IMR-90 (cell line): ENCODE data around the gene CPED1. TPM values are rescaled to one million over a fixed set of nuclear protein-coding genes. Genes with fewer than 3 reads are reported as not detected.
A peak's percentile ranks its signal among the peaks of the same experiment; 100 is the strongest.

Experiments used
- ATAC-seq: fragments of 200-7000 bp; cut with Tn5 transposase; 2 replicates; pipeline ENCODE4 v1.9.1; 2020; ENCODE audit warnings: low read depth, mild to moderate bottlenecking, moderate library complexity
- BruUV-seq: library from RNA; stranded (reverse); fragments of 400-500 nt; replicated peaks from 2 replicates; lab custom pipeline; 2021; lab: Mats Ljungman, UMichigan
- CTCF ChIA-PET: fragments of 300-600 bp; formaldehyde crosslinking; extraction: SDS; loops from one replicate; lab custom pipeline; 2021; ENCODE audit warnings: antibody characterized with exemption; lab: Yijun Ruan, JAX
- POLR2A ChIA-PET: fragments of 300-600 bp; sonication (Branson Sonifier 250); formaldehyde crosslinking; loops from one replicate; lab custom pipeline; 2022; ENCODE audit warnings: antibody characterized with exemption; ENCODE audit not compliant: unreplicated experiment; lab: Charles Lee
- DNase-seq: peaks from one replicate; pipeline ENCODE4 v3.0.0; 2013
- H2AFZ ChIP-seq: replicated peaks from 2 replicates; pipeline ENCODE3; 2013; ENCODE audit warnings: low read length, mild to moderate bottlenecking; ENCODE audit not compliant: poor library complexity
- H2AK5ac ChIP-seq: 2 replicates; pipeline ENCODE4 v1.6.1; 2013; ENCODE audit warnings: low read depth, low read length, inconsistent platforms
- H2AK9ac ChIP-seq: replicated peaks from 2 replicates; pipeline ENCODE3; 2013; ENCODE audit warnings: mild to moderate bottlenecking, low read depth, low read length, moderate library complexity; ENCODE audit not compliant: poor library complexity
- H2BK120ac ChIP-seq: 2 replicates; pipeline ENCODE4 v1.6.1; 2013; ENCODE audit warnings: low read depth, low read length, inconsistent platforms
- H2BK15ac ChIP-seq: 3 replicates; pipeline ENCODE4 v1.6.1; 2013; ENCODE audit warnings: low read depth, low read length, inconsistent platforms
- H2BK20ac ChIP-seq: 2 replicates; pipeline ENCODE4 v1.6.1; 2013; ENCODE audit warnings: low read depth, mild to moderate bottlenecking, inconsistent platforms, low read length, moderate library complexity
- H2BK5ac ChIP-seq: 2 replicates; pipeline ENCODE4 v1.6.1; 2013; ENCODE audit warnings: mild to moderate bottlenecking, low read depth, low read length, inconsistent platforms; ENCODE audit not compliant: poor library complexity, severe bottlenecking
- H3K14ac ChIP-seq: replicated peaks from 2 replicates; pipeline ENCODE4 v1.6.1; 2013; ENCODE audit warnings: low read depth, low read length, inconsistent platforms
- H3K18ac ChIP-seq: 2 replicates; pipeline ENCODE4 v1.6.1; 2013; ENCODE audit warnings: low read depth, low read length, control low read depth
- H3K23ac ChIP-seq: 2 replicates; pipeline ENCODE4 v1.6.1; 2013; ENCODE audit warnings: low read depth, low read length, inconsistent platforms
- H3K27ac ChIP-seq: 2 replicates; pipeline ENCODE4 v1.5.1; 2013; ENCODE audit warnings: mild to moderate bottlenecking, control low read depth, low read length; ENCODE audit not compliant: insufficient read depth
- H3K27me3 ChIP-seq: 2 replicates; pipeline ENCODE4 v1.6.1; 2013; ENCODE audit warnings: low read length; ENCODE audit not compliant: control insufficient read depth, insufficient read depth
- H3K36me3 ChIP-seq: 2 replicates; pipeline ENCODE4 v1.6.1; 2013; ENCODE audit warnings: low read length, mixed read lengths; ENCODE audit not compliant: control insufficient read depth, insufficient read depth
- H3K4ac ChIP-seq: 2 replicates; pipeline ENCODE4 v1.6.1; 2013; ENCODE audit warnings: low read depth, low read length, inconsistent platforms
- H3K4me1 ChIP-seq: 2 replicates; pipeline ENCODE4 v1.6.1; 2013; ENCODE audit warnings: low read length, mixed read lengths; ENCODE audit not compliant: control insufficient read depth, insufficient read depth
- H3K4me2 ChIP-seq: 2 replicates; pipeline ENCODE4 v1.6.1; 2013; ENCODE audit warnings: low read depth, mild to moderate bottlenecking, control low read depth, low read length, moderate library complexity
- H3K4me3 ChIP-seq: 2 replicates; pipeline ENCODE4 v1.5.1; 2013; ENCODE audit warnings: low read depth, mild to moderate bottlenecking, control low read depth, low read length, moderate library complexity; ENCODE audit not compliant: insufficient read depth
- H3K56ac ChIP-seq: 2 replicates; pipeline ENCODE4 v1.6.1; 2013; ENCODE audit warnings: low read length, inconsistent platforms; ENCODE audit not compliant: insufficient read depth; ENCODE audit errors: extremely low read depth
- H3K79me1 ChIP-seq, 2 experiments: 2 replicates each; pipeline ENCODE4 v1.6.1; 2013; ENCODE audit warnings: low read length in 2 of 2, inconsistent platforms in 1 of 2, low read depth in 1 of 2
- H3K9ac ChIP-seq: 2 replicates; pipeline ENCODE4 v1.6.1; 2013; ENCODE audit warnings: low read depth, low read length, control low read depth
- H3K9me1 ChIP-seq: 2 replicates; pipeline ENCODE4 v1.6.1; 2013; ENCODE audit warnings: low read length, inconsistent platforms; ENCODE audit not compliant: insufficient read depth
- H3K9me3 ChIP-seq: 2 replicates; pipeline ENCODE4 v1.6.1; 2013; ENCODE audit warnings: low read length; ENCODE audit not compliant: control insufficient read depth, insufficient read depth
- H4K20me1 ChIP-seq: 2 replicates; pipeline ENCODE4 v1.6.1; 2013; ENCODE audit warnings: low read length, inconsistent platforms; ENCODE audit not compliant: insufficient read depth
- H4K5ac ChIP-seq: 2 replicates; pipeline ENCODE4 v1.6.1; 2013; ENCODE audit warnings: mild to moderate bottlenecking, low read depth, low read length, control low read depth
- H4K8ac ChIP-seq, 2 experiments: 2 replicates each; pipeline ENCODE4 v1.6.1; 2013; ENCODE audit warnings: low read depth in 2 of 2, low read length in 2 of 2, control low read depth in 1 of 2, inconsistent platforms in 1 of 2
- H4K91ac ChIP-seq: 2 replicates; pipeline ENCODE4 v1.6.1; 2013; ENCODE audit warnings: low read depth, low read length, inconsistent platforms; ENCODE audit not compliant: insufficient read depth
- BHLHE40 ChIP-seq: fragments of 150-350 bp; IDR thresholded peaks from 2 replicates; pipeline ENCODE4 v1.6.1; 2016; ENCODE audit warnings: mild to moderate bottlenecking, low read depth, low read length
- CHD1 ChIP-seq: IDR thresholded peaks from 2 replicates; pipeline ENCODE4 v1.6.1; 2012; ENCODE audit warnings: low read depth, low read length, improper control_type of control experiment
- FOS ChIP-seq: fragments of 150-350 bp; IDR thresholded peaks from 2 replicates; pipeline ENCODE4 v1.6.1; 2016; ENCODE audit warnings: low read depth, low read length
- MAFK ChIP-seq: IDR thresholded peaks from 2 replicates; pipeline ENCODE4 v1.6.1; 2012; ENCODE audit warnings: low read depth, low read length, improper control_type of control experiment
- MAZ ChIP-seq: IDR thresholded peaks from 2 replicates; pipeline ENCODE4 v1.6.1; 2012; ENCODE audit warnings: low read depth, mild to moderate bottlenecking, low read length, improper control_type of control experiment, moderate library complexity, borderline replicate concordance
- MXI1 ChIP-seq: IDR thresholded peaks from 2 replicates; pipeline ENCODE4 v1.6.1; 2012; ENCODE audit warnings: low read depth, mild to moderate bottlenecking, low read length, moderate library complexity, borderline replicate concordance
- NFE2L2 ChIP-seq: fragments of 150-350 bp; IDR thresholded peaks from 2 replicates; pipeline ENCODE4 v1.6.1; 2016; ENCODE audit warnings: low read depth, mild to moderate bottlenecking, low read length
- POLR2A ChIP-seq: IDR thresholded peaks from 2 replicates; pipeline ENCODE4 v1.6.1; 2012; ENCODE audit warnings: mild to moderate bottlenecking, low read depth, low read length
- RAD21 ChIP-seq: IDR thresholded peaks from 2 replicates; pipeline ENCODE4 v1.6.1; 2012; ENCODE audit warnings: low read length, improper control_type of control experiment
- RCOR1 ChIP-seq: IDR thresholded peaks from 2 replicates; pipeline ENCODE4 v1.6.1; 2012; ENCODE audit warnings: mild to moderate bottlenecking, low read length, improper control_type of control experiment; ENCODE audit not compliant: insufficient replicate concordance
- RFX5 ChIP-seq: IDR thresholded peaks from 2 replicates; pipeline ENCODE4 v1.8.0; 2012; ENCODE audit warnings: low read depth, mild to moderate bottlenecking, low read length, moderate library complexity
- SMC3 ChIP-seq: fragments of 150-350 bp; IDR thresholded peaks from 2 replicates; pipeline ENCODE4 v1.6.1; 2016; ENCODE audit warnings: low read depth, mild to moderate bottlenecking, antibody characterized with exemption, low read length, moderate library complexity
- WGBS, 2 experiments: methylation state at CpG; one replicate each; pipeline versions ENCODE4 v1.1.5 to v1.1.7; 2013; ENCODE audit warnings: missing lambda C conversion rate in 2 of 2; ENCODE audit not compliant: insufficient read length in 1 of 2; ENCODE audit errors: extremely low coverage in 2 of 2; 5-methylcytosine and 5-hydroxymethylcytosine counted together
- dilution Hi-C: fragments of 300-500 bp; cut with HindIII; formaldehyde crosslinking; loops from one replicate; pipeline ENCODE4 v1.14.3; 2018; ENCODE audit warnings: low sequenced_read_pairs; ENCODE audit not compliant: unreplicated experiment
- in situ Hi-C: fragments of 300-500 bp; cut with MboI; formaldehyde crosslinking; loops from 3 replicates; pipeline ENCODE4 v1.14.3; 2019; ENCODE audit warnings: low sequenced_read_pairs, inconsistent platforms, mixed read lengths
- intact Hi-C: fragments of 100-400 bp; cut with micrococcal nuclease; formaldehyde crosslinking; loops from 2 replicates; pipeline ENCODE4 v1.10.0; 2022
- polyA plus RNA-seq, 3 experiments: library from polyadenylated mRNA; depleted of rRNA; stranded (reverse); fragments of >200 nt; gene quantifications; 2 replicates each; pipeline ENCODE4 v1.2.3, GENCODE V29; 2012; ENCODE audit warnings: low replicate concordance in 1 of 3
- total RNA-seq: library from RNA; depleted of rRNA; stranded (reverse); fragments of >200 nt; gene quantifications from 2 replicates; pipeline ENCODE4 v1.2.3, GENCODE V29; 2012
- TF ChIP-seq, protein P1 (sequence below): fragments of 150-350 bp; IDR thresholded peaks from 2 replicates; pipeline ENCODE4 v1.6.1; 2016; ENCODE audit warnings: low read depth, mild to moderate bottlenecking, low read length, moderate library complexity, borderline replicate concordance
- TF ChIP-seq, protein P2 (sequence below): fragments of 150-350 bp; IDR thresholded peaks from 2 replicates; pipeline ENCODE4 v1.6.1; 2017; ENCODE audit warnings: mild to moderate bottlenecking, antibody characterized with exemption, low read length, low read depth
- TF ChIP-seq, protein P3 (sequence below): conservative IDR thresholded peaks from 2 replicates; pipeline ENCODE4 v1.5.1; 2012; ENCODE audit warnings: mild to moderate bottlenecking, low read depth, low read length, improper control_type of control experiment

CPED1 gene
- total and polyA plus RNA-seq, 2 of the 4 experiments (the other 2 are of a cell fraction), result 31.2 to 96.8 TPM

DNA sequence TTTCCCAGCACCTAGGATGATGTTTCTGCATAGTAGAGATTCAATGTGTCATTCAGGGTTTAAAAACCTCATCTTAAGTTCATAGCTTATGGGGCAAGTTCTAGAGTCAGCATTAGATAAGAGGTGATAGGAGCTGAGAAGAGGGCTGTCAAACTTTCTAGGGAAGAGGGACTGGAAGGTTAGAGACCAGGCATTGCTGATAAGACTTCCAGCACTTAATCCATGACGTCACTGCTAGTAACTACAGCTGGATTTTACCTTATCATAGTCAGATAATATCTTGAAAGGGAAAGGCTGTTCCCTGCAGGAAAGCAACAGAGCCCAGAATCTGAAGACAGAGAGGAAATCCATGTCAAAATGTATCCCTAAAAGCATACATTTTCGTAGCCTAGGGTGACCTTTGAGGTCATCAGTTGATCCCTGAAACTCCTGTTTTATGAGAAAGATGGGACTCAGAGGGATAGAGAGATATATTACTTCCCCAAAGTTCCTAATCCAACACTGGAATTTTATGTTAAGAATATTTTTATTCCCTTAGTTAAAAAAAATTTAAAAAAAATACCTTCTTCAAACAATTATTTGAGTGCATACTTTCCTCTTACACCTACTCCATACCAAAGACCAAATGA is 3.3 kb upstream of the CPED1 start:
- intact Hi-C loops, result loop anchor here (5.0 kb wide), 2 partner anchors 352 to 562 kb away; no protein-coding TSS in a partner anchor
- no peak overlapping the region for H2AK9ac ChIP-seq
- no peak overlapping the region for H2BK20ac ChIP-seq
- no peak overlapping the region for H3K27ac ChIP-seq
- no peak overlapping the region for H2BK5ac ChIP-seq
- peaks cover 4 to 9% of the 10 kb centered on the region in 2 experiments; a peak in 2 of 4 replicates for H3K79me1 ChIP-seq
- ChIA-PET CTCF (interaction anchor here (1.6 kb wide), 1 partner anchor 96 kb away, joined by 6 read pairs; no protein-coding TSS in a partner anchor), POLR2A (no interaction called here)
- H4K8ac ChIP-seq, result no peak overlapping the region
- no peak overlapping the region for H2AFZ ChIP-seq
- no peak overlapping the region for H3K9ac ChIP-seq
- dilution Hi-C loops, result loop anchor here (25.0 kb wide), 1 partner anchor 102 kb away; no protein-coding TSS in a partner anchor
- no peak overlapping the region for H2BK120ac ChIP-seq
- H3K23ac ChIP-seq, result no peak overlapping the region
- BruUV-seq, result no TSS peak
- DNase-seq, result peak; percentile 23
- no peak for ATAC-seq
- no peak overlapping the region for H3K4ac ChIP-seq
- peaks cover 5% of the 10 kb centered on the region for H3K4me1 ChIP-seq
- H4K5ac ChIP-seq, result no peak overlapping the region
- H3K18ac ChIP-seq, result no peak overlapping the region
- H3K56ac ChIP-seq, result no peak overlapping the region
- in situ Hi-C loops, result loop anchor here (25.0 kb wide), 1 partner anchor 352 kb away; the partner anchor contains the start of gene WNT16
- H3K27me3 ChIP-seq, result no peaks in the 10 kb centered on the region
- H3K9me1 ChIP-seq, result 0 out of 2 replicates have a peak, but pooled peaks cover 2% of the 10 kb centered on the region
- H3K9me3 ChIP-seq, result no peaks in the 10 kb centered on the region
- no peak overlapping the region for H3K14ac ChIP-seq
- no peak overlapping the region for H3K4me2 ChIP-seq
- no peak overlapping the region for H4K91ac ChIP-seq
- no peaks in the 10 kb centered on the region; the same call in 1 of the 2 replicates for H4K20me1 ChIP-seq
- no peak overlapping the region for H2AK5ac ChIP-seq
- WGBS, 2 experiments, result no CpG with 5 or more reads among the region's 2 CpGs
- H2BK15ac ChIP-seq, result no peak overlapping the region
- no peaks in the 10 kb centered on the region for H3K36me3 ChIP-seq
- H3K4me3 ChIP-seq, result no peak overlapping the region
- TF ChIP-seq MAFK, result no peak
- TF ChIP-seq, protein P1, sequence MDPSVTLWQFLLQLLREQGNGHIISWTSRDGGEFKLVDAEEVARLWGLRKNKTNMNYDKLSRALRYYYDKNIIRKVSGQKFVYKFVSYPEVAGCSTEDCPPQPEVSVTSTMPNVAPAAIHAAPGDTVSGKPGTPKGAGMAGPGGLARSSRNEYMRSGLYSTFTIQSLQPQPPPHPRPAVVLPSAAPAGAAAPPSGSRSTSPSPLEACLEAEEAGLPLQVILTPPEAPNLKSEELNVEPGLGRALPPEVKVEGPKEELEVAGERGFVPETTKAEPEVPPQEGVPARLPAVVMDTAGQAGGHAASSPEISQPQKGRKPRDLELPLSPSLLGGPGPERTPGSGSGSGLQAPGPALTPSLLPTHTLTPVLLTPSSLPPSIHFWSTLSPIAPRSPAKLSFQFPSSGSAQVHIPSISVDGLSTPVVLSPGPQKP, result no peak
- TF ChIP-seq FOS, result no peak
- TF ChIP-seq BHLHE40, result no peak
- no peak for TF ChIP-seq RCOR1
- TF ChIP-seq, protein P2, sequence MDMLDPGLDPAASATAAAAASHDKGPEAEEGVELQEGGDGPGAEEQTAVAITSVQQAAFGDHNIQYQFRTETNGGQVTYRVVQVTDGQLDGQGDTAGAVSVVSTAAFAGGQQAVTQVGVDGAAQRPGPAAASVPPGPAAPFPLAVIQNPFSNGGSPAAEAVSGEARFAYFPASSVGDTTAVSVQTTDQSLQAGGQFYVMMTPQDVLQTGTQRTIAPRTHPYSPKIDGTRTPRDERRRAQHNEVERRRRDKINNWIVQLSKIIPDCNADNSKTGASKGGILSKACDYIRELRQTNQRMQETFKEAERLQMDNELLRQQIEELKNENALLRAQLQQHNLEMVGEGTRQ, result no peak
- no peak for TF ChIP-seq MAZ
- TF ChIP-seq RAD21, result no peak
- no peak for TF ChIP-seq RFX5
- TF ChIP-seq POLR2A, result no peak
- no peak for TF ChIP-seq MXI1
- no peak for TF ChIP-seq CHD1
- no peak for TF ChIP-seq NFE2L2
- TF ChIP-seq SMC3, result no peak
- TF ChIP-seq, protein P3, sequence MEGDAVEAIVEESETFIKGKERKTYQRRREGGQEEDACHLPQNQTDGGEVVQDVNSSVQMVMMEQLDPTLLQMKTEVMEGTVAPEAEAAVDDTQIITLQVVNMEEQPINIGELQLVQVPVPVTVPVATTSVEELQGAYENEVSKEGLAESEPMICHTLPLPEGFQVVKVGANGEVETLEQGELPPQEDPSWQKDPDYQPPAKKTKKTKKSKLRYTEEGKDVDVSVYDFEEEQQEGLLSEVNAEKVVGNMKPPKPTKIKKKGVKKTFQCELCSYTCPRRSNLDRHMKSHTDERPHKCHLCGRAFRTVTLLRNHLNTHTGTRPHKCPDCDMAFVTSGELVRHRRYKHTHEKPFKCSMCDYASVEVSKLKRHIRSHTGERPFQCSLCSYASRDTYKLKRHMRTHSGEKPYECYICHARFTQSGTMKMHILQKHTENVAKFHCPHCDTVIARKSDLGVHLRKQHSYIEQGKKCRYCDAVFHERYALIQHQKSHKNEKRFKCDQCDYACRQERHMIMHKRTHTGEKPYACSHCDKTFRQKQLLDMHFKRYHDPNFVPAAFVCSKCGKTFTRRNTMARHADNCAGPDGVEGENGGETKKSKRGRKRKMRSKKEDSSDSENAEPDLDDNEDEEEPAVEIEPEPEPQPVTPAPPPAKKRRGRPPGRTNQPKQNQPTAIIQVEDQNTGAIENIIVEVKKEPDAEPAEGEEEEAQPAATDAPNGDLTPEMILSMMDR, result no peak
